Prostate gland (tissue), 2 donors: ENCODE measurements around the gene VAV1.

Experiments used
- CTCF ChIP-seq, 4 experiments: fragments of 200-600 bp in 2 of 4; fragments of 450-650 bp in 2 of 4; sonication (generic) in 2 of 4; IDR thresholded peaks; 1 replicate in 3 of 4; 2 replicates in 1 of 4; pipeline ENCODE4 v1.5.1; 2016 to 2019; ENCODE audit warnings: antibody characterized with exemption in 4 of 4, mild to moderate bottlenecking in 2 of 4, moderate library complexity in 2 of 4
- POLR2A ChIP-seq: fragments of 450-650 bp; IDR thresholded peaks from one replicate; pipeline ENCODE4 v1.6.1; 2016; ENCODE audit warnings: antibody characterized with exemption, mild to moderate bottlenecking
- POLR2AphosphoS5 ChIP-seq: sonication (generic); formaldehyde crosslinking; IDR thresholded peaks from one replicate; pipeline ENCODE4 v1.6.1; 2017; ENCODE audit warnings: antibody characterized with exemption

DNA sequence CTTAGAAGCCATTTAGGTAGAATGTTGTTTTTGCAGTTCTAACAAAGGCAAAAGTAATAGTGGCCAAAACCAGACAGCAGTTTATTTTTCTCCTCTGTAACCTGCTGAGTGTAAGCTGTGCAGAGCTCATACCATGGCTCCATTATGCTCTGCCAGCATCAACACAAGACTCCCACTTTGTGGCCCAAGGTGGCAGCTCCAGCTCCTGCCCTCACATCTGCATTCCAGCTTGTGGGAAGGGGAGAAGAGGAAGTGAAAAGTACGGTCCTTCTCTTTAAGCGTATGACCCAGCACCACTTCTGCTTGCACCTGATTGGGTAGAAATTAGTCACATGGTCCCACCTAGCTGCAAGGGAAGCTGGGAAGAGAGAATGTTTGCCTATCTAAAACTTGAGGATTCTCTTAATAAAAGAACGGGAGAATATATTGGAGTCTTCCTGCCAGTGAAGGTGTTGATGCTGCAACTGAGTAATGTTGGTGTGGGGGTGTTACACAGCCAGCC lies 134.1 kb downstream of the VAV1 start:
- TF ChIP-seq CTCF (IDR thresholded peaks at IDR 0.05) = no peak
- no peak for TF ChIP-seq POLR2A
- TF ChIP-seq POLR2AphosphoS5 = no peak
